ENCODE measurements around the gene RNF181.

GRCh38 chr2:85604568-85605339, 9.2 kb downstream of the RNF181 start:
- TF ChIP-seq POLR2A (IDR thresholded peaks at IDR 0.05; ENCODE audit: low read length), result no peak
- TF ChIP-seq GATA1 (IDR thresholded peaks at IDR 0.05; ENCODE audit: low read depth, low read length), result no peak

Measured in erythroblast (primary cell).